Subcutaneous adipose tissue (tissue), 4 donors: ENCODE results near the gene CUZD1. TPM values are rescaled to one million over a fixed set of nuclear protein-coding genes. Genes with fewer than 3 reads are reported as not detected.

ENCODE experiments used
- CTCF ChIP-seq: fragments of 450-650 bp; IDR thresholded peaks from one replicate; pipeline ENCODE4 v1.5.1; 2016; ENCODE audit warnings: low read depth, mild to moderate bottlenecking, control low read depth, antibody characterized with exemption, moderate library complexity
- total RNA-seq, 4 donors: library from RNA; depleted of rRNA; stranded (reverse); fragments of >200 nt; gene quantifications; one replicate each; pipeline ENCODE4 v1.1.0, GENCODE V29; 2016

CUZD1 gene
- total RNA-seq, result under 1 TPM in 3 of 4 donors, not detected in 1; 0.44 to 0.85 (median 0.49) TPM

- TF ChIP-seq CTCF, result no peak
Observed at GRCh38 chr10:122845783-122846332, at the start of gene CUZD1. Gene CUZD1 (minus strand): TSS chr10:122845857. CDS start chr10:122845843, 14 bp downstream.

- no peak for TF ChIP-seq CTCF
Observed at GRCh38 chr10:122894261-122894944, 48.7 kb upstream of the CUZD1 start.

- TF ChIP-seq CTCF, result no peak
Observed at GRCh38 chr10:122884166-122884565, 38.5 kb upstream of the CUZD1 start.

GRCh38 chr10:122882766-122883165 lies 37.1 kb upstream of the CUZD1 start:
- no peak for TF ChIP-seq CTCF

GRCh38 chr10:122879339-122880273 lies 33.9 kb upstream of the CUZD1 start, which contains the start of gene FAM24B:
Gene FAM24B (minus strand): TSS chr10:122879581. CDS start chr10:122850515, 29,066 bp downstream.
- no peak for TF ChIP-seq CTCF

GRCh38 chr10:122878799-122879338 lies 33.2 kb upstream of the CUZD1 start:
- TF ChIP-seq CTCF, result no peak
